HG02571 (cell line): ENCODE measurements around the gene ATG16L2.
"Not testable (repeated sequence)": the region's sequence is repeated elsewhere in the genome, so short reads cannot be mapped to it uniquely, and the experiment has no call there.

Experiments
- ATAC-seq: cut with Tn5 transposase; IDR thresholded peaks from one replicate; pipeline ENCODE4 v1.9.1; 2021; ENCODE audit warnings: mild to moderate bottlenecking, moderate library complexity; ENCODE audit not compliant: unreplicated experiment

The ATG16L2 gene

GRCh38 chr11:72836111-72836510 is 21.9 kb downstream of the ATG16L2 start:
- no peak for ATAC-seq

- ATAC-seq, result no peak
Measured at GRCh38 chr11:72838691-72839305, 24.6 kb downstream of the ATG16L2 start.

- no peak for ATAC-seq
Measured at GRCh38 chr11:72840780-72841179, 26.6 kb downstream of the ATG16L2 start.

- no peak for ATAC-seq
Measured at GRCh38 chr11:72841397-72841796, 27.2 kb downstream of the ATG16L2 start.

GRCh38 chr11:72842126-72842525 is 27.9 kb downstream of the ATG16L2 start:
- ATAC-seq, result no peak

- no peak for ATAC-seq
Measured at GRCh38 chr11:72842653-72843330, 28.6 kb downstream of the ATG16L2 start.

GRCh38 chr11:72844356-72844755 is 30.1 kb downstream of the ATG16L2 start:
- ATAC-seq, result no peak

- ATAC-seq, result no peak
Measured at GRCh38 chr11:72848846-72849466, 34.7 kb downstream of the ATG16L2 start.

- no peak for ATAC-seq
Measured at GRCh38 chr11:72850832-72851231, 36.6 kb downstream of the ATG16L2 start.

- ATAC-seq, result no peak
Measured at GRCh38 chr11:72851726-72852125, 37.5 kb downstream of the ATG16L2 start.

GRCh38 chr11:72856065-72856464 is 41.9 kb downstream of the ATG16L2 start:
- ATAC-seq, result no peak

GRCh38 chr11:72856551-72857345 is 42.5 kb downstream of the ATG16L2 start:
- no peak for ATAC-seq

GRCh38 chr11:72858267-72858666 is 44.1 kb downstream of the ATG16L2 start:
- ATAC-seq, result not testable (repeated sequence)

GRCh38 chr11:72859126-72859525 is 44.9 kb downstream of the ATG16L2 start:
- no peak for ATAC-seq

GRCh38 chr11:72860010-72860409 is 45.8 kb downstream of the ATG16L2 start:
- no peak for ATAC-seq

- no peak for ATAC-seq
Measured at GRCh38 chr11:72860592-72860991, 46.4 kb downstream of the ATG16L2 start.

- ATAC-seq, result no peak
Measured at GRCh38 chr11:72863091-72863490, 48.9 kb downstream of the ATG16L2 start.

GRCh38 chr11:72863916-72864315 is 49.7 kb downstream of the ATG16L2 start:
- no peak for ATAC-seq

GRCh38 chr11:72864702-72865655 is 50.8 kb downstream of the ATG16L2 start:
- no peak for ATAC-seq

GRCh38 chr11:72867970-72868369 is 53.8 kb downstream of the ATG16L2 start:
- ATAC-seq, result no peak
